OCI-LY1 (cell line): Measurements from ENCODE around the gene PTGES.
"Not testable (repeated sequence)": the region's sequence is repeated elsewhere in the genome, so short reads cannot be mapped to it uniquely, and the experiment has no call there.

Experiments
- H2AFZ ChIP-seq: fragments of 200-600 bp; sonication (generic), shearing (Covaris generic); 2 replicates; pipeline ENCODE4 v1.6.0; 2014; ENCODE audit warnings: antibody characterized with exemption, mild to moderate bottlenecking, low read length
- H3F3A ChIP-seq: fragments of 200-600 bp; sonication (generic), shearing (Covaris generic); 2 replicates; pipeline ENCODE4 v1.6.0; 2014; ENCODE audit warnings: mild to moderate bottlenecking, antibody characterized with exemption, low read length, moderate library complexity; ENCODE audit not compliant: insufficient read depth
- H3K27ac ChIP-seq: fragments of 200-600 bp; sonication (generic); 2 replicates; pipeline ENCODE4 v1.5.1; 2014; ENCODE audit warnings: low read length, mixed run types, mild to moderate bottlenecking, low read depth; ENCODE audit not compliant: poor library complexity, severe bottlenecking
- H3K27me3 ChIP-seq: fragments of 200-600 bp; sonication (generic); 2 replicates; pipeline ENCODE4 v1.6.0; 2014; ENCODE audit warnings: antibody characterized with exemption, mild to moderate bottlenecking, low read length, moderate library complexity; ENCODE audit not compliant: insufficient read depth
- H3K36me3 ChIP-seq: fragments of 200-600 bp; sonication (generic); 2 replicates; pipeline ENCODE4 v1.6.1; 2014; ENCODE audit warnings: mild to moderate bottlenecking, antibody characterized with exemption, low read length, moderate library complexity, mixed read lengths; ENCODE audit not compliant: insufficient read depth
- H3K4me1 ChIP-seq: fragments of 200-600 bp; sonication (generic); 2 replicates; pipeline ENCODE4 v1.5.1; 2014; ENCODE audit warnings: mild to moderate bottlenecking, low read length, moderate library complexity; ENCODE audit not compliant: insufficient read depth, severe bottlenecking
- H3K4me2 ChIP-seq: fragments of 200-600 bp; sonication (generic), shearing (Covaris generic); 2 replicates; pipeline ENCODE4 v1.6.1; 2014; ENCODE audit warnings: low read length
- H3K4me3 ChIP-seq: fragments of 200-600 bp; sonication (generic); 2 replicates; pipeline ENCODE4 v1.5.1; 2014; ENCODE audit warnings: low read length, low read depth, mild to moderate bottlenecking, mixed read lengths; ENCODE audit not compliant: poor library complexity, severe bottlenecking
- H3K79me2 ChIP-seq: fragments of 200-600 bp; shearing (Covaris generic); 2 replicates; pipeline ENCODE4 v1.6.1; 2016; ENCODE audit warnings: mixed run types, low read length, mixed read lengths; ENCODE audit not compliant: insufficient read depth
- H3K9ac ChIP-seq: fragments of 200-600 bp; sonication (generic), shearing (Covaris generic); 2 replicates; pipeline ENCODE4 v1.6.1; 2014; ENCODE audit warnings: mild to moderate bottlenecking, low read length, mixed read lengths
- H3K9me2 ChIP-seq: fragments of 200-600 bp; sonication (generic), shearing (Covaris generic); 2 replicates; pipeline ENCODE4 v1.6.1; 2014; ENCODE audit warnings: low read depth, mild to moderate bottlenecking, low read length, mixed read lengths
- H3K9me3 ChIP-seq: fragments of 200-600 bp; shearing (Covaris generic); 2 replicates; pipeline ENCODE4 v1.6.1; 2014; ENCODE audit warnings: low read length, mixed read lengths
- H4K20me1 ChIP-seq: fragments of 200-600 bp; sonication (generic), shearing (Covaris generic); 2 replicates; pipeline ENCODE4 v1.6.0; 2016; ENCODE audit warnings: mild to moderate bottlenecking, low read length; ENCODE audit not compliant: insufficient read depth
- EZH2 ChIP-seq: fragments of 200-600 bp; sonication (generic), shearing (Covaris generic); IDR thresholded peaks from 2 replicates; pipeline ENCODE4 v1.8.0; 2017; ENCODE audit warnings: borderline replicate concordance, mixed run types, mild to moderate bottlenecking, antibody characterized with exemption, low read length, moderate library complexity, mixed read lengths
- TF ChIP-seq, protein P1 (sequence below): fragments of 200-600 bp; sonication (generic), shearing (Covaris generic); IDR thresholded peaks from 2 replicates; pipeline ENCODE4 v1.5.1; 2017; ENCODE audit warnings: mild to moderate bottlenecking, antibody characterized with exemption, low read length, moderate library complexity, mixed read lengths

Gene PTGES, protein sequence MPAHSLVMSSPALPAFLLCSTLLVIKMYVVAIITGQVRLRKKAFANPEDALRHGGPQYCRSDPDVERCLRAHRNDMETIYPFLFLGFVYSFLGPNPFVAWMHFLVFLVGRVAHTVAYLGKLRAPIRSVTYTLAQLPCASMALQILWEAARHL

GRCh38 chr9:129752900-129753729 is at the start of gene PTGES:
Gene PTGES, minus strand, starts transcription at chr9:129753042. Its CDS starts 30 bp downstream, at chr9:129753012.
- H3K9ac ChIP-seq = no peak within 1 kb of the TSS
- H3K79me2 ChIP-seq = no peaks in the 10 kb centered on the region
- no peaks in the 10 kb centered on the region for H3K9me3 ChIP-seq
- no peaks in the 10 kb centered on the region for H4K20me1 ChIP-seq
- H3F3A ChIP-seq = no peaks in the 10 kb centered on the region
- H3K27me3 ChIP-seq = peaks cover 10% of the 10 kb centered on the region; the same call in 1 of the 2 replicates
- H3K27ac ChIP-seq = no peak within 1 kb of the TSS
- TF ChIP-seq, protein P1, sequence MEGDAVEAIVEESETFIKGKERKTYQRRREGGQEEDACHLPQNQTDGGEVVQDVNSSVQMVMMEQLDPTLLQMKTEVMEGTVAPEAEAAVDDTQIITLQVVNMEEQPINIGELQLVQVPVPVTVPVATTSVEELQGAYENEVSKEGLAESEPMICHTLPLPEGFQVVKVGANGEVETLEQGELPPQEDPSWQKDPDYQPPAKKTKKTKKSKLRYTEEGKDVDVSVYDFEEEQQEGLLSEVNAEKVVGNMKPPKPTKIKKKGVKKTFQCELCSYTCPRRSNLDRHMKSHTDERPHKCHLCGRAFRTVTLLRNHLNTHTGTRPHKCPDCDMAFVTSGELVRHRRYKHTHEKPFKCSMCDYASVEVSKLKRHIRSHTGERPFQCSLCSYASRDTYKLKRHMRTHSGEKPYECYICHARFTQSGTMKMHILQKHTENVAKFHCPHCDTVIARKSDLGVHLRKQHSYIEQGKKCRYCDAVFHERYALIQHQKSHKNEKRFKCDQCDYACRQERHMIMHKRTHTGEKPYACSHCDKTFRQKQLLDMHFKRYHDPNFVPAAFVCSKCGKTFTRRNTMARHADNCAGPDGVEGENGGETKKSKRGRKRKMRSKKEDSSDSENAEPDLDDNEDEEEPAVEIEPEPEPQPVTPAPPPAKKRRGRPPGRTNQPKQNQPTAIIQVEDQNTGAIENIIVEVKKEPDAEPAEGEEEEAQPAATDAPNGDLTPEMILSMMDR = no peak
- TF ChIP-seq EZH2 = no peak
- H2AFZ ChIP-seq = no peak within 1 kb of the TSS
- no peak within 1 kb of the TSS for H3K4me3 ChIP-seq
- H3K4me1 ChIP-seq = no peaks in the 10 kb centered on the region
- H3K9me2 ChIP-seq = no peaks in the 10 kb centered on the region
- no peak within 1 kb of the TSS for H3K4me2 ChIP-seq
- H3K36me3 ChIP-seq = no peaks in the 10 kb centered on the region

GRCh38 chr9:129801504-129801903 is 48.7 kb upstream of the PTGES start:
- Histone ChIP-seq H3K9me2 (no peaks in the 10 kb centered on the region), H3K36me3 (0 out of 2 replicates have a peak, but pooled peaks cover 3% of the 10 kb centered on the region), H3K4me1 (peaks cover 8% of the 10 kb centered on the region), H2AFZ (no peak overlapping the region), H3K4me3 (no peak overlapping the region), H3K27ac (no peak overlapping the region), H3K79me2 (no peaks in the 10 kb centered on the region), H3K4me2 (no peak overlapping the region), H3K9ac (no peak overlapping the region), H3F3A (no peaks in the 10 kb centered on the region), H3K9me3 (no peaks in the 10 kb centered on the region), H4K20me1 (no peaks in the 10 kb centered on the region), H3K27me3 (no peaks in the 10 kb centered on the region)
- no peak for TF ChIP-seq EZH2
- TF ChIP-seq, protein P1 = no peak

GRCh38 chr9:129798973-129799372 is 46.1 kb upstream of the PTGES start:
- H3K27me3 ChIP-seq = no peaks in the 10 kb centered on the region
- no peaks in the 10 kb centered on the region for H3K9me3 ChIP-seq
- H3K79me2 ChIP-seq = no peaks in the 10 kb centered on the region
- no peak overlapping the region for H2AFZ ChIP-seq
- no peak overlapping the region for H3K27ac ChIP-seq
- peaks cover 4% of the 10 kb centered on the region for H3K4me1 ChIP-seq
- H3K4me2 ChIP-seq = no peak overlapping the region
- H3K9me2 ChIP-seq = no peaks in the 10 kb centered on the region
- TF ChIP-seq EZH2 = no peak
- TF ChIP-seq, protein P1 = no peak
- H3F3A ChIP-seq = no peaks in the 10 kb centered on the region
- no peaks in the 10 kb centered on the region for H4K20me1 ChIP-seq
- no peaks in the 10 kb centered on the region for H3K36me3 ChIP-seq
- H3K9ac ChIP-seq = no peak overlapping the region
- H3K4me3 ChIP-seq = no peak overlapping the region

DNA sequence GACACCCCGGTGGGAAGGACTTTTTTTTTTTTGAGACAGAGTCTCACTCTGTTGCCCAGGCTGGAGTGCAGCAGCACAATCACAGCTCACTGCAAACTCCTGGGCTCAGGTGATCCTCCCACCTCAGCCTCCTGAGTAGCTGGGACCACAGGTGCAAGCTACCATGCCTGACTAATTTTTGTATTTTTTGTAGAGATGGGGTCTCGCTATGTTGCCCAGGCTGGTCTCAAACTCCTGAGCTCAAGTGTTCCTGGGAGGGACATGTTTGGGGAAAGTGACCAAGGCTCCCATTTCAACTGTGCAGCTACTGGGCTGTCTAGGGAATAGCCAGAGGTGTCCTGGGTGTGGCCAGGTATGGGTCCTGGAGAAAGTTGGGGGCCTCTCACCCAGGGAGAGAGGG is 43.2 kb upstream of the PTGES start:
- H3K9me2 ChIP-seq, H4K20me1 ChIP-seq, H3K27ac ChIP-seq, H3K27me3 ChIP-seq, H2AFZ ChIP-seq, H3K4me2 ChIP-seq, H3K9ac ChIP-seq, H3K36me3 ChIP-seq, H3K79me2 ChIP-seq, H3K9me3 ChIP-seq, H3K4me1 ChIP-seq, H3F3A ChIP-seq, H3K4me3 ChIP-seq: not testable (repeated sequence)
